GM18861 (cell line): Measurements from ENCODE around the gene ZDHHC7.
A peak's percentile ranks its signal among the peaks of the same experiment; 100 is the strongest.

ENCODE experiments used
- ATAC-seq: cut with Tn5 transposase; IDR thresholded peaks from one replicate; pipeline ENCODE4 v1.9.1; 2021; ENCODE audit not compliant: unreplicated experiment

The ZDHHC7 gene

DNA sequence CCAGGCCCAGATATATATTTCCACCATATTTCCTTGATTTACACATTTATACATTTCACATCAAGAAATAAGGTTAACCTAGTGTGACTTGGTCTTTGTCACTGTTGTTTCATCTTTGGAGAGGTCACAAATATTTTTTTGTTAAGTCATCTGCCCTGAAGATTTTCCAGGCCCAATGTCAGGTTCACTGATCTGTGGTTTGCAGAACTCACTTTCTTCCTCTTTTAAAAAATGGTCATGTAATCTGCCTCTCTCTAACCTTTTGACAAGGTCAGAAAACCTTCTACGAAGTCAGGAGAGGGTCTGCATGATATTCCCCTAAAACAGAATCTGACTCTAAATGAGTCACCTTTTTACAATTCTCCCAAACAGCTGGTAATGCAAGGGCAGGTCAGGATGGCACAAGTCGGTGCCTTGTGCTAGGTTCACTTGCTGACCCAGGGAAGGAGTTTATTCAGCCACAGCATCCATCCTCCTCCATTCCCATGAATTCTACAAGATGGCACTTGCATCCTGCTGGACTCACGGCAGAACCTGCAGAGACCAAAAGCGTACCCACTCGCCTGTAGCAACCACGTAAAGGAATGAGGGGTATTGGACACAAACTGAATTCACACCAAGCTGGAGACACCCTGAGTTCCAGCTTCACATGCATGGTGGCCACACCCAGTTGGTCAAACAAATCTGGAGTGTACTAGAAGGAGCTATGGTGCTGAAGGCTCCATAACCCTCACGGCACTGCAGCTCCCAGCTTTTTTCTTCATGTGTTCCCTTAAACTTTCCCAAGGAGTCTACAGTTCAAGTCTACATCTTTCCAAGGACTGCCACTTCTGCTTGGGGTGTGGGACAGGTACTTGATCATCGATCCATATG is 14.7 kb upstream of the ZDHHC7 start:
- no peak for ATAC-seq

- ATAC-seq, result no peak
Measured at GRCh38 chr16:85019659-85020245, 8.4 kb upstream of the ZDHHC7 start.

- no peak for ATAC-seq
Measured at GRCh38 chr16:85018529-85019236, 7.3 kb upstream of the ZDHHC7 start.

DNA sequence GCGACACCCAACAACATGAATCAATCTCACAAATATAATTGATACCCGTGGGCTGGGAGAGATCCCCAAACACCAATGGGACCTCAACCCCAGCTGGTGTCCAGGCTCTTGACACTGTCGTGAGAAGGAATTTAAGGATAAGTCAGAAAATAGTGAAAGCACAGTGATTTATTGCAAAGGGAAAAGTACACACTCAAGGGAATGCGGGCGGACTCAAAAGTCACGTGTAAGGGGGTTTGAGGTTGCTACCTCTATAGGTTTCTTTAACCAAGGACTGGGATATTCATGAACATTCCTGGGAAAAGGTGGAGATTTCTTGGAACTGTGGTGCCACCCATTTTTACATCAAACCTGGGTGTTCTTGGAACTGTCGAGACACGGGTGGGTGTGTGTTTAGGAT is 6.3 kb upstream of the ZDHHC7 start:
- no peak for ATAC-seq

GRCh38 chr16:85017151-85017550 is 5.8 kb upstream of the ZDHHC7 start:
- no peak for ATAC-seq

- no peak for ATAC-seq
Measured at GRCh38 chr16:85015481-85016187, 4.3 kb upstream of the ZDHHC7 start.

DNA sequence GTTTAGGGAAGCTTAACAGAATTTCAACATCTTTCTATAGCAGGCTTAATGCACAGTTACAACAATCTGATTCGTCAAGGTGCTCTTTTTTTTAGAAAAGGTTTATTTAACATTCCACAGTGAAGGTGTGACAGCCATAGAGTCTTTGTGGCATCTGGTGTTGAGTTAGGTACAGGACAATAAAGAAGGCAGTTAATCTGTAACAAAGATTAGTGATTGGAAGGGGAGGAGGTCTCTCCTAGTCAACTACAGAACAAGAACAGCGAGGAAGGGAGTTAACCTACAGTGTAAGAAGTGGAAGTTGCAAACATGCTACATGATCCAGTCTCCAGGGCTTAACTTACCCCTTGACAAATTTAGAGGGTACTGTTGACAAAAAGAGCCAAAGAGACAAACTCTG is 3.0 kb upstream of the ZDHHC7 start:
- ATAC-seq, result no peak

GRCh38 chr16:85011846-85012284 is 530 bp upstream of the ZDHHC7 start:
- ATAC-seq, result no peak

- peak; percentile 6 for ATAC-seq
Measured at GRCh38 chr16:85010446-85010930, 847 bp downstream of the ZDHHC7 start.

GRCh38 chr16:85008271-85008670 is 3.1 kb downstream of the ZDHHC7 start:
- ATAC-seq, result no peak

DNA sequence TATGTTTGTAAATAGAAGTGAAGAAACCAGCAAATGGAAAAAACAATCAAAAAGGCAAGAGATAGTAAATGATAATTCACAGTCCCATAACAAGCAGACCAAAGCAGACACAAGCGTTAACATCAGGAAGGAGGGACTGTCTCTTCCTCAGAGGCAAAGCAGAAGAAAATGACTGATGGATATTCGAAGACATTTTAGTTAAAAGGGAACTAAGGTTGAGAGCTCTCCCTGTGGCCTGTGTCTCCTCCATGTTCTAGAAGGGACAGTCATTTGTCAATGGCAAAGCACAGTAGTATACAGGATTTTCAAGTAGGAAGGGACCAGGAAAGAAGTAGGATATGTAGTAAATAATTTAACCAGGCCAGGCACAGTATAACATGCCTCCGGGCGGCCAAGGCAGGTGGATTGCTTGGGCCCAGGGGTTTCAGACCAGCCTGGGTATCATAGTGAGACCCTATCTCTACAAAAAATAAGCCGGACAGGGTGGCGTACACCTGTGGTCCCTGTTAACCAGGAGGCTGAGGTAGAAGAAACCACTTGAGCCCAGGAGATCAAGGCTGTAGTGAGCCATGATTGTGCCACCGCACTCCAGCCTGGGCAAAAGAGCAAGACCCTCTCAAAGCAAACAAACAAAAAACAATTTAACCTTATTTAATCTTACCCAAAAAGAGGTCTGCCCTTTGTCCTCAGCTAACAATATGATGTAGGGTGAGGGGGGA is 3.7 kb downstream of the ZDHHC7 start:
- no peak for ATAC-seq

DNA sequence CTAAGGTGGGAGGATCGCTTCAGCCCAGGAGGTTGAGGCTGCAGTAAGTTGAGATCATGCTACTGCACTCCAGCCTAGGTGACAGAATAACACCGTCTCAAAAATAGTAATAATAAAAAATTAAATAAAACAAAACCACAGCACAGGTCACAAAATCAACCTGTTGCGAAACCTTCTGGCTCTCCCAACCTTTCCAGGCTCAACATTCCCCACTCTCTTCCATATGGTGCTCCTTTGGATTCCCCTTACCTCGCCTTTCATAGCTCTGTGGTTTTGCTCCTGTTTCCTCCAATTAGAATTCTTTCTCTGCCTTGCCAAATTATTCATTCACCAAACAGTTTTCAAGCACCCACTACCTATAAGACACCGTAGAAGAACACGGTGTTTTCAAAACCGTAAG is 4.7 kb downstream of the ZDHHC7 start:
- ATAC-seq, result no peak

GRCh38 chr16:85005285-85006069 is 5.9 kb downstream of the ZDHHC7 start:
- no peak for ATAC-seq

DNA sequence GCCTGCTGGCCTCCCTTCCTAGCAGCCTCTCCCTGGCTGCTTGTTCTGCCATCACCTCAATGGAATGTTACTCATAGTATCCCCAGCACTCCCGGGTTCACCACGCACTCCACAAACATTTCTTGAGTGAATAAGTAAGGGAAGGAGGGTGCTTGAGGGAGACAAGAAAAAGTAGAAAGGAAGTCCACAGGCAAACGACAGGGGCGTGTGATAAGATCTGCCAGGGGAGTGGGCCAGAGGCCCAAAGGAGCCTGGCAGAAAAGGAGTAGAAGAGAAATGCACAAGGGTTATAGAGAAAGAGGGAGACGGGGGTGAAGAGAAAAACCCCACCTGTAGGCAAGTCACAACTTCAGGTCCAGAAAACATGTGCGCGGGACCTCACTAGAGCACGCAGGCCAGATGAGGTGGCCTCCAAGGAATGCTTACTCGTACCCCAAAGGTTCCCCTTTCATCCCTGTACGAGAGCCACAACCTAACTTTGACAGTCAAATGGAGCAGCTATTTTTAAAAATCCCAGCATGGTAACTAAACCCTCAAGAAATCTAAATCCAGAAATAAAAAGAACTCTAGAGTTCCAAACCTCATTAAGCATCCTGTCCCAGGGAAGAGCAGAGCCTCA is 6.6 kb downstream of the ZDHHC7 start:
- ATAC-seq, result no peak

- no peak for ATAC-seq
Measured at GRCh38 chr16:85003725-85004586, 7.4 kb downstream of the ZDHHC7 start.

DNA sequence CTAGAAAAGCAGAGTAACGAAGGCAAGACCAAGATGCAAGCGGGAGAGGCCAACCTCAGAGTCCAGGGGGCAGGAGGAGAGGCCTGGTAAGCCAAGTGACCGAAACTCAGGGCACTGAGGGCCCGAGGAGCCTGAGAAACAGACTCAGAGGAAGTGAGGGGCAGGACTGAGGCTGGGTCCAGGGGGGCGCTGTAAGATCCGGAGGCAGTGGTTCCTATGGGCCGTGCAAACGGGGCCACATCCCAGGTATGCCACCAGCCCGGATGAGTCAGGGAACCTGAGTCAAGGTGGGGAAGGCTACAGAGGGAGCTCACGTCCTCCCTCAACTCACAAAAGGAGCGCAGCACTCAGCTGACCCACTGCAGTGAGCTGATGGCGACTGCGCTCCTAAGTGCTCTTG is 8.3 kb downstream of the ZDHHC7 start:
- ATAC-seq, result no peak

DNA sequence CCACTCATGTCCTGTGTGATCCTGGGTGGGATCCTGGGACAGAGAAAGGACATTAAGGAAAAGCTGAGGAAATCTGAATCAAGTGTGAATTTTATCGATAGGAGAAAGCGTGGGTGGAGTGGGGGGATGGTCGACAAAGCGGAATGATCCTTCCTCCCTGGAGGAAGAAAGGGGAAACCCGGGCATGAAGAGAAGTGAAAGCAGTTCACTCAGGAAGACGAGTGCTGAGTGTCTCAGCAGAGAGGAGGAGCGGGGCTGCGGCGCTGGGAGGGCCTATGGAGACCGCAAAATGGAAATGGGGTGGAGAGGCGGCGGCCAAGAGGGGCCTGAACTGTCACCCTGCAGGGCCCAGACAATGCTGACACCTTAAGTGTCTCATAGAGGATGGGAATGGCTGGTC is 8.7 kb downstream of the ZDHHC7 start:
- ATAC-seq, result no peak

DNA sequence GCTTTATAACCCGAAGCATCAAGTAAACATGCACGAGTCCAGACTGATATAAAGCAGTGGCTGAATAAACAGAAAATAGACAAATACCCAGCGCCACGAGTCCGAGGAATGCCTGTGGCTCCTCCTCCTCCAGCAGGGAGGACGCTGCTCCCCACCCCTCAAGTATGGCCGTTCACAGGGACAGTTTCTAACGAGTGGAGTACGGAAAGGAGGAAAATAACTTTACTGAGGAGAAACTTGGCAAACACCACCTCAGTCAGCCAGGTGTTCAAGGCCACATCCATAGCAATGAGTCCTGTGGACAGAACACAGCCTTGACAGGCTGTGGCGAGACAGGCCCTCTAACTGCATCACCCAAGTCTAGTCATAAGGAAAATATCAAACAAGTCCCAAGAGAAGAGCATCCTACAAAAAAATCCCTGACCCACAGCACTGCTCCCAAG is 9.2 kb downstream of the ZDHHC7 start:
- ATAC-seq, result no peak
